MCF 10A (cell line): ENCODE data around the gene SMARCA1. TPM values are rescaled to one million over a fixed set of nuclear protein-coding genes. Genes with fewer than 3 reads are reported as not detected.
"Not testable (repeated sequence)": the region's sequence is repeated elsewhere in the genome, so short reads cannot be mapped to it uniquely, and the experiment has no call there.

Experiments used
- BruUV-seq: library from RNA; stranded (reverse); fragments of 400-500 nt; replicated peaks from 2 replicates; lab custom pipeline; 2021; lab: Mats Ljungman, UMichigan
- CTCF ChIA-PET: fragments of 300-600 bp; sonication (Branson Sonifier 250); formaldehyde crosslinking; extraction: SDS; loops from one replicate; lab custom pipeline; 2021; ENCODE audit warnings: antibody characterized with exemption, inconsistent platforms; lab: Yijun Ruan, JAX
- POLR2A ChIA-PET: fragments of 300-600, 350-650 bp; sonication (Branson Sonifier 250); formaldehyde crosslinking; extraction: SDS; loops from one replicate; lab custom pipeline; 2020; ENCODE audit warnings: antibody characterized with exemption, inconsistent platforms; lab: Yijun Ruan, JAX
- DNase-seq: peaks from one replicate; pipeline ENCODE4 v3.0.0-alpha.2; 2018; ENCODE audit not compliant: unreplicated experiment
- H3K27ac Mint-ChIP-seq: one replicate; pipeline ENCODE4 v1.8.0; 2022; ENCODE audit warnings: mild to moderate bottlenecking, low read depth, mixed read lengths; ENCODE audit not compliant: unreplicated experiment
- H3K27me3 Mint-ChIP-seq: one replicate; pipeline ENCODE4 v1.8.0; 2022; ENCODE audit warnings: mixed read lengths; ENCODE audit not compliant: insufficient read depth, unreplicated experiment
- H3K36me3 Mint-ChIP-seq: one replicate; pipeline ENCODE4 v1.8.0; 2022; ENCODE audit warnings: mild to moderate bottlenecking, moderate library complexity, mixed read lengths; ENCODE audit not compliant: insufficient read depth, unreplicated experiment
- H3K4me1 Mint-ChIP-seq: one replicate; pipeline ENCODE4 v1.8.0; 2022; ENCODE audit warnings: mixed read lengths; ENCODE audit not compliant: insufficient read depth, unreplicated experiment
- H3K4me3 Mint-ChIP-seq: one replicate; pipeline ENCODE4 v1.8.0; 2022; ENCODE audit warnings: mild to moderate bottlenecking, moderate library complexity, mixed read lengths; ENCODE audit not compliant: unreplicated experiment
- H3K9me3 Mint-ChIP-seq: one replicate; pipeline ENCODE4 v1.8.0; 2022; ENCODE audit warnings: mixed read lengths; ENCODE audit not compliant: unreplicated experiment
- CTCF ChIP-seq: fragments of 200-600 bp; IDR thresholded peaks from one replicate; pipeline ENCODE4 v1.8.0; 2022; ENCODE audit warnings: antibody characterized with exemption, mild to moderate bottlenecking; ENCODE audit not compliant: unreplicated experiment
- intact Hi-C: fragments of 100-400 bp; cut with micrococcal nuclease; formaldehyde crosslinking; loops from 2 replicates; pipeline ENCODE4 v1.14.1; 2022
- total RNA-seq: library from RNA; stranded (reverse); gene quantifications from 2 replicates; pipeline ENCODE4 v1.2.3, GENCODE V29; 2022

Gene SMARCA1
- total RNA-seq, 1 experiment from 2014 or later, result 1.7 TPM

GRCh38 chrX:129566073-129566472 is 42.8 kb upstream of the SMARCA1 start:
- intact Hi-C loops, result no loop called here
- Mint-ChIP-seq H3K36me3 (peaks cover 36% of the 10 kb centered on the region), H3K9me3 (no peaks in the 10 kb centered on the region), H3K4me1 (no peaks in the 10 kb centered on the region), H3K27me3 (peaks cover 29% of the 10 kb centered on the region), H3K27ac (no peak overlapping the region), H3K4me3 (no peak overlapping the region)
- DNase-seq, result no peak
- no peak for TF ChIP-seq CTCF
- POLR2A ChIA-PET, result no interaction called here
- no TSS peak for BruUV-seq
- CTCF ChIA-PET, result no interaction called here

- no peak overlapping the region for H3K4me3 Mint-ChIP-seq
- DNase-seq, result no peak
- peaks cover 37% of the 10 kb centered on the region for H3K36me3 Mint-ChIP-seq
- peaks cover 33% of the 10 kb centered on the region for H3K27me3 Mint-ChIP-seq
- H3K4me1 Mint-ChIP-seq, result no peaks in the 10 kb centered on the region
- TF ChIP-seq CTCF, result no peak
- H3K27ac Mint-ChIP-seq, result no peak overlapping the region
- BruUV-seq, result no TSS peak
- H3K9me3 Mint-ChIP-seq, result no peaks in the 10 kb centered on the region
- intact Hi-C loops, result no loop called here
- ChIA-PET CTCF (interaction anchor here (0.7 kb wide), 1 partner anchor 16 kb away, joined by 3 read pairs; no protein-coding TSS in a partner anchor), POLR2A (no interaction called here)
Observed at GRCh38 chrX:129565046-129565650, 41.9 kb upstream of the SMARCA1 start.

- H3K4me3 Mint-ChIP-seq, DNase-seq, H3K27ac Mint-ChIP-seq, BruUV-seq, H3K4me1 Mint-ChIP-seq, intact Hi-C loops, H3K9me3 Mint-ChIP-seq, POLR2A ChIA-PET, CTCF ChIA-PET: not testable (repeated sequence)
- peaks cover 41% of the 10 kb centered on the region for H3K27me3 Mint-ChIP-seq
- H3K36me3 Mint-ChIP-seq, result peaks cover 29% of the 10 kb centered on the region
Observed at GRCh38 chrX:129564345-129564744, 41.1 kb upstream of the SMARCA1 start.

GRCh38 chrX:129561453-129561852 is 38.2 kb upstream of the SMARCA1 start:
- no TSS peak for BruUV-seq
- Mint-ChIP-seq H3K27ac (no peak overlapping the region), H3K9me3 (no peaks in the 10 kb centered on the region), H3K4me1 (no peaks in the 10 kb centered on the region), H3K36me3 (peaks cover 17% of the 10 kb centered on the region), H3K4me3 (no peak overlapping the region), H3K27me3 (peaks cover 44% of the 10 kb centered on the region)
- ChIA-PET CTCF (interaction anchor here (0.7 kb wide), 1 partner anchor 39 kb away, joined by 3 read pairs; no protein-coding TSS in a partner anchor), POLR2A (interaction anchor here (0.5 kb wide), 1 partner anchor 46 kb away, joined by 3 read pairs; no protein-coding TSS in a partner anchor)
- intact Hi-C loops, result no loop called here
- no peak for DNase-seq
- TF ChIP-seq CTCF, result no peak
